Measurements from ENCODE around the gene MELK.

Gene MELK

DNA sequence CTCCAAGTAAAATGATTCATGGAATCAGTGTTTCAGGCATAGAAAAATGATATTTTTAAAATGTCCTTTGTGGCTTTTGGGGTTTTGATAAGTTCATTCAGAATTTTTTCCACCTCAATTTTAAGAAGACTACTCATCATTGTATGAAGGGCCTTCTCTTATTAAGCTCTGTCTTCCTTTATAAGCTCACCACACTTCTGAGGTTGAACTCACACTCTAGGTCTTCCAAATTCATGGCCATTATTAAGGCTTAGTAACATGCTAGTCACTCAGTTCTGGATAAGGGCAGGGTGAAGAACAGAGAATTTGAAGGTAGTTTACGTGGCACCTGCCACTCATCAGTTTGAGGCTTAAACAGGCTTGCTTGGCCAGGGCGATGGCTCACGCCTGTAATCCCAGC is 4.2 kb downstream of the MELK start:
- H3K4me3 ChIP-seq (ENCODE audit: low read depth, low read length), result no peak overlapping the region

DNA sequence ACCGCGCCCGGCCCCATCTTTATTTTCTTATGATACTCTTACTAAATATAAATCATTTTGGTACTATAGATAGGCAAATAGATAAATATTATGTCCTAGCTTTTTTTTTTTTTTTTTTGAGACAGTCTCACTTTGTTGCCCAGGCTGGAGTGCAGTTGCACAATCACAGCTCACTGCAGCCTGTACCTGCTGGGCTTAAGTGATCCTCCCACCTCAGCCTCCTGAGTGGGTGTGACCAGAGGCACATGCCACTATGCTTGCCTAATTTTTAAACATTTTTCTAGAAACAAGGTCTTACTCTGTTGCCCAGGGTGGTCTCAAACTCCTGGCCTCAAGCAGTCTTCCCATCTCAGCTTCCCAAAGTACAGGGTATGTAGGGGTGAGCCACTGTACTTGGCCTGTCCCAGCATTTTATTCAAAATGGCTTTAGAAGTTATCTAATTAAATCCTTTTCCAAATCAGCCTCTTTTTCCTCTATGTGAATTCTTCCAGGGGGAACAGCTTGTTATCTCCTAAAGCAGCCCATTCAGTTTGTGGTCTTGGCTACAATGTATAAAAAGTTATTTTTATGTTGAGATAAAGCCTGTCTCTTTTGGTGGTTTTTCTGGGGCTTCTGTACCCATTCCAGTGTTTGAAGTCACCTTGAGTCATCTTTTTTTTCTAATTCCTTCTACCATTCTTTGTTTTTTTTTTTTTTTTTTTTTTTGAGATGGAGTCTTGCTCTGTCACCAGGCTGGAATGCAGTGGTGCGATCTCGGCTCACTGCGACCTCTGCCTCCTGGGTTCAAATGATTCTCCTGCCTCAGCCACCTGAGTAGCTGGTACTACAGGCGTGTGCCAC is 12.1 kb downstream of the MELK start:
- no peak overlapping the region for H3K4me3 ChIP-seq (ENCODE audit: low read depth, low read length)

DNA sequence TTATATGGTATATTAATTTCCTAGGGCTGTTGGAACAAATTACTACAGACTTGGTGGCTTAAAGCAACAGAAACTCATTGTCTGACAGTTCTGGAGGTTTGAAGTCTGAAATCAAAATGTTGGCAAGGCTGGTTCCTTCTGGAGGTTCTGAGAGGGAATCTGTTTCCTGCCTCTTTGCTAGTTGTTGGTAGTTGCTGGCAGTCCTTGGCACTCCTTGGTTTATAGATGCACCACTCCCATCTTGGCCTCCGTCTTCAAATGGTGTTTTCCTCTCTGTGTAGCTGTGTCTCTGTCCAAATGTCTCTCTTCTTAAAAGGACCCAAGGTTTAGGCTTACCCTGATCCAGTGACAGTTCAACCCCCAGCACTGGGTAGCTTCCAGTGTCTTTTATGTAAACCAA is 17.5 kb downstream of the MELK start:
- H3K4me3 ChIP-seq (ENCODE audit: low read depth, low read length), result no peak overlapping the region

DNA sequence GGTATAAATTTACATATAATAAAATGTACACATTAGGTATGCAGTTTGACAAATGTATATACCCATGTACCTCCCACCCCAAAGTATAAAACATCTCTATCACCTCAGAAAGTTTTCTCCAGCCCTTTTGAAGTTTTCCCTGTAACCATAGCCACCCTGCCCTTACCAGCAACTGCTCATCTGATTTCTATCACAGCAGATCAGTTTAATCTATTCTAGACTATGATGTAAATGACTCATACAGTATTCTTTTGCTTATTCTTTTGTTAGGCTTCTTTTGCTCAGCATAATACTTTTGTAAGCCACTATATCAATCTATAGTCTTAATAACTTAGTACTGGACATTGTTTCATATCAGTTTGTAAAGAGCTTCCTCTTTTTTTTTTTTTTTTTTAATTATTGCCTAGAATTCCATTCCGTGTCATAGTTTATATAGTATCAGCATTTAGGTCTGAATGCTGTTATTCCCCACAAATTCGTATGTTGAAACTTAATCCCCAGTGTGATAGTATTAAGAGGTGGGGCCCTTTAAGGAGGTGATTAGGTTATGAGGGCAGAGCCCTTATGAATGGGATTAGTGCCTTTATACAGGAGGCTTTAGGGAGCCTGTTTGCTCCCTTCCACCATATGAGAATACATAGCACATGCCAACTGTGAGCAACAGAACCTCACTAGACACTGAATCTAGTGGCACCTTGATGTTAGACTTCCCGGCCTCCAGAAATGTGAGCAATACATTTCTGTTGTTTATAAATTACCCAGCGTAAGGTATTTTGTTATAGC is 20.3 kb downstream of the MELK start:
- no peak overlapping the region for H3K4me3 ChIP-seq (ENCODE audit: low read depth, low read length)

DNA sequence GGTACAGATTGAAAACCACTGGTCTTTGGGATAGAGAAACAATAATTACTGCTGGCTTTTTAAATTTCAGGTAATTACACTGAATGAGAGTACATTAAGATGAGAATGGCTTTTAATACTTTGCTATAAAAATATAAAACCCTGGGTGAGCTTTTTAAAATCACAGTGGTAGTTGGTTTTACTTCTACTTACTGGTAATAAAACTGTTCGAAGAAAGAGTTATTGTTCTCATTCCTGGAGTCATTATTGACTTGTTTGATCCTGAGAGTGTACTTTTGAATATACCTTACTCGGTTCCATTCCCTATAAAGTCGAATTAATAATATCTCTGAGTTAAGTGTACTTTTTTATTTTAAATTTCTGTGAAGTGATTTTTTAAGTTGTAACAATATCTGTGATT is 21.5 kb downstream of the MELK start:
- no peak overlapping the region for H3K4me3 ChIP-seq (ENCODE audit: low read depth, low read length)

DNA sequence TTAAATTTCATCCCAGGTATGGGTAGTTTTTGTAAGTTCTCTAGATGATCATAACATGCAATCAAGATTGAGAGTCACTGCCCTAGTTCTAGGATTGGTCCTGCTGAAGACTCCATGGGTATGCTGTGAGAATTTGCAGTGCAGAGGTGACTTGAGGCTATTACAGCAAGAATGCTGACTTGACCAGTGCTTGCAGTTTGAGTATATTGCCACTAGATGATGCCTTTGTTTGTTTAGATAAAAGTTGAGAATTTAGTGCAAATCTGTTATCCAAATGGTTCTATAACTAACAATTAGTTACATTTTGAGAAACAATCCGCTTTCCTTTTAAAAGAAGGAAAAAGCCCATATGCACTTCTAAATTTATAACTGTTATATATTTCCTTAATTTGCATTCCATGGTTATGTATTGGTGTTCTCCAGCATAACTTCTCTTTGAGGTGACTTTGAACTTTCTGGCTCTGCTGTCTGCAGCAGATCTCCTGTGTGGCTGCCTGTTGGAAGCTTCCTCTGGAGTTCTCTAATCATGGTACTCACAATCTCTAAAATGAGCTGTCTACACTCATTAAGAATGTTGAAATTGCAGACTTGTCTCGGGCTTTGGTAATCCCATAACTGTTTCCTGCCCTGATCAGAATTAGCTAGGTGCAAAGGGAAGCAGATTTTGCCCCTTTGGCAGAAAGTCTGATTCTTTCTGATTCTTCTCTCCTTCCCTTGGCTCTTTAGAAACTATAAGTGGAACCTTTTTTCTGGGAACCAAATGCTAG is 24.9 kb downstream of the MELK start:
- no peak overlapping the region for H3K4me3 ChIP-seq (ENCODE audit: low read depth, low read length)

DNA sequence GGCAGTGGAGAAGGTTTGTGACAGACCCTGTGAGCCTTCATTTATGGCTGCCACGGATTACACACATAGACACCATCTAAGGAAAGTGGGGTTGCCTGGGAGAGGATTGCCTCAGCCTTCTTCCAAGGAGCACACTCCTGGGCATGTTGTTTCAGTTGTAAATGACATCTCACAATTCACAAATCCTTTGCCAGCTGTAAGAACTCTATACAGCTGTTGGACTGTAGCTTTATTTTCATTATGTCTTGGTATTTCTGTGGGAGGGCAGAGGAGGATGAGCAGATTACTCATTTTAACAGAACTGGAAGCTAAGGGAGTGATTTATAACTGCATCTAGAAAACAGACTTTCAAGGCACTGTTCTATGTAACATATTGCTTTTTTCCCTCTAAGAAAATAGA is 25.6 kb downstream of the MELK start:
- no peak overlapping the region for H3K4me3 ChIP-seq (ENCODE audit: low read depth, low read length)

DNA sequence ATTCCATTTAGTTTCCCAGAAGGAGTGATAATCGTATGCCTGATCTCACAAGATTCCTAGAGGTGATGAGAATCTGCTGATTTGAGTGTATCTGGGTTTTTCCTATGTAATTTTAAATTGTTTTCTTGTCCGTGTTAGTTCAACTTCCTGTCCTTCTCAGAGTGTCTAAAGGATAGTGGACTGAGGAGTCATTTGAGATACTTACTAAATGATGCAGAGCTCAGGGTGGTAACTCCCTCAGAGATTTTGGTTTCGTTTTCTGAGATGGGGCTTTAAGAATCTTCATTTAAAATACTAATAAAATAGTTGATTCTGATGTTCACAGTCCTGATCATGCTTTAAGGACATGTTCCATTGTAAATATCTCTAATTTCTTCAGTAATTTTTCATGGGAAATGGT is 30.3 kb downstream of the MELK start:
- no peak overlapping the region for H3K4me3 ChIP-seq (ENCODE audit: low read depth, low read length)

DNA sequence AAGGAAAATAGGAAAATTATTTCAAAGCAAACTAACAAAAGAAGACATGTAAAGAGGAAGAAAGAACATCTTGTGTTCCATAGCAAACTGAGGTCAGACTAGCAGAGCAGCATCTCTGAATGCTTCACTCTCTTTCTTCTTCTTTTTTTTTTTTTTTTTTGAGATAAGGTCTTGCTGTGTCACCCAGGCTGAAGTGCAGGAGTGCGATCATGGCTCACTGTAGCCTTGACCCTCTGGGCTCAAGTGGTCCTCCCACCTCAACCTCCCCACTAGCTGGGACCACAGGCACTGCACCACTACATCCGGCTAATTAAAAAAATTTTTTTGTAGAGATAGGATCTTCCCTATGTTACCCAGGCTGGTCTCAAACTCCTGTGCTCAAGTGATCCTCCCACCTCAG is 36.6 kb downstream of the MELK start:
- no peak overlapping the region for H3K4me3 ChIP-seq (ENCODE audit: low read depth, low read length)

DNA sequence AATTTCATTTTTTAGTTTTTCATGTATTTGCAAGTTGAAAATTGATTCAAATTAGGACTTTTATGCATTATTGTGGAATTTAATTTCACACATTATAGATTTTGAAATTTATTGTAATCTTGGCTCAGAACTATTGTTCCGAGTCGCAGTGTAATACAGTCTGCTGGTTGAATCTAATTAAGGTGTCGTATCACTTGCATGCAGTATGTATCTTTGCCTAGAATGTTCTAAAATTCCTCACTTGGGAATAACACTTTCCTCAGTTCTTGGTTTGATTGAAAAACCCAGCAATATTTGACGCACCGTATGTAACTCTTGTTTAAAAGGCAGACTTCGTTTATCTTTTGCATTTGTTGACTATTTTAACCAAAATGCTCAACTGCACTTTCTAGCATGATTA is 49.4 kb downstream of the MELK start:
- no peak overlapping the region for H3K4me3 ChIP-seq (ENCODE audit: low read depth, low read length)

DNA sequence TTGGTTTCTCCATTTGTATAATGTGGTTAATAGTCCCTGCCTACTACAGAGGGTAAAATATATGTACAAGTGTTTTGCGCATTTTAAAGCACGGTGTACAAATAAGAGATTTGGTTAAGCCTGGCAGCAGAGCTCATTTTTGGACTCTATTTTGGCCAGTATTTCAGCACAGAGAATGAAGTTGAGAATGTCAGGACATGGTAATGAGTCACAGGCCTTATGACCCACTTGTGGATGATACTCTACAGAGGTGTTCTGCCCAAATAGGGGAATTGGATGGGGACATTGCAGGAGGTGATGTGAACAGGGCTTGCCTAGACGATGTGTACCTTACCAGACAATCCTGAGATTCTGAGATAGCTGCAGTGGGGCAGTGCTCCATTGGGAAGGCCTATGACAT is 50.6 kb downstream of the MELK start:
- H3K4me3 ChIP-seq (ENCODE audit: low read depth, low read length), result no peak overlapping the region

DNA sequence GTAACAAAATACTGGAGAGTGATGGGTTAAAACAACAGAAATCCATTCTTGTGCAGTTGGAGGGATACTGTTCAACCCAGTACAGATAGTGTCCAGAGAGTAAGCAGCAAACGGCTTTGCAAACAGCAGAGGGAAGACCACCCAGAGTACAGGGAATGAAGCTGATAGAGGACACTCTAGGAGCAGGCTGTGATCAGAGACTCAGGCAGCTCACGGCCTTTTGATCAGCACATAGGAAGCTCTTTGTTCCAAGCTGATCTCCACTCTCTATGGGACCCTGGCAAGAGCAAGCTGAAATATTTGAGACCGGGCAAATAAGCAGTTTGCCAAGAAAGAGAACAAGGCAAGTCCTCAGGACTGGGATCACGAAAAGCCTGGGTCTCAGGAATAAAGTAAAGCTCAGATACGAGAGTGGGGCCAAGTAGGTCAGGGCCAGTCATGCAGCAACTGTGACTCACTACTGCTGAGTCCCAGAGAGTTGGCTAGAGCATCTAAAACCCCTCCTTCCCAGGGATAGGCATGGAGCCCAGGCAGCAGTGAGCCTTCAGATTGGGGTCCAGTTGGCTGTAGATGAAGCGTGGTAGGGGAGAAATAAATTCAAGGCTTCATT is 52.4 kb downstream of the MELK start:
- no peak overlapping the region for H3K4me3 ChIP-seq (ENCODE audit: low read depth, low read length)

DNA sequence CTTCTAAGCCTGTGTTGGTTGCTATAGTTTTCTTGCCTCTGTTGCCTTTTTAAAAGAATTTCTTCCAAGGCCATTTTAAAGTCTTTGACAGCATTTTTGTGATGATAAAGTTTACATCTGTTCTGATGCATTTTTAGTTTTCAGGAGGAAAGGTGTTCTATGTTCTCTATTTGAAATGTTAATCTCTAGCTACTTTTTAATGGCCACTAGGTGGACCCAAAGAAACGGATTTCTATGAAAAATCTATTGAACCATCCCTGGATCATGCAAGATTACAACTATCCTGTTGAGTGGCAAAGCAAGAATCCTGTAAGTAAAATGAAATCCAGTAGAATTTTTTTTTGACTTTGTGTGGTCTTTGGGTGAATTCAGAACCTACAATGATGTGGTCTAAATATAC is 60.2 kb downstream of the MELK start:
- no peak overlapping the region for H3K4me3 ChIP-seq (ENCODE audit: low read depth, low read length)

DNA sequence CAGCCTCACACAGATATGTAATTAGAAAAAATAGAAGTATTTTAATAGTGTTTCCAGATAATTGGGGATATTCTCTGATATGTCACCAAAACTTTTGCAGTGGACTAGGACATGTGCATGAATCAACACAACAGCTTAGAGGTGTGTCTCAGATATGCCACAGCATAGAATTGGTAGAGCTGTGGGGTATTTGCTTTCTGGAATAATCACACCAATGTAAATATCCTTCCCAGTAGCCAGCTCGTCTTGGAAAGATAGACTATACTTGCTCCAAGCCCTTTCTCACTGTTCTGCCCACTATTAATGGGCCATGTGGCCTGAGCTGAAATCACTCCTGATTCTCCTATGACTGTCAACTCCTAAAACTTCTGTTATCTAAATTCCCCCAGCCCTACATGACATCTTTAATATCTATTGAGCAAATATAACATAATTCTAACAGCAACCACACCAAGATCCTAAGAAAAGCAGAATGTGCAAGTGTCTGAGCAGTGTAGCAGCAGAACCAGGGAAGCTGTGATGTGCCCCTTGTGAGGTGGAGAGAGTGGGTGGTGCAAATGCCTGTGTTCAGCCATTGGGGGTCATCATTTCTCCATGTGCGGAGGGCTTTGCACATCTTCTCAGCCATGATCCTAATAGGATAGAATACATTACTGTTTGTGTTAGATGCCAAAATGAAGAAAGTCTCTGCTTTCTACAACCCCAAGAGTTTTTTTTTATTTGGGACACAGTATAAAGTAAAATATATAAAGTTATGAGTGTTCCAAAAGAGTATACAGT is 65.0 kb downstream of the MELK start:
- no peak overlapping the region for H3K4me3 ChIP-seq (ENCODE audit: low read depth, low read length)

DNA sequence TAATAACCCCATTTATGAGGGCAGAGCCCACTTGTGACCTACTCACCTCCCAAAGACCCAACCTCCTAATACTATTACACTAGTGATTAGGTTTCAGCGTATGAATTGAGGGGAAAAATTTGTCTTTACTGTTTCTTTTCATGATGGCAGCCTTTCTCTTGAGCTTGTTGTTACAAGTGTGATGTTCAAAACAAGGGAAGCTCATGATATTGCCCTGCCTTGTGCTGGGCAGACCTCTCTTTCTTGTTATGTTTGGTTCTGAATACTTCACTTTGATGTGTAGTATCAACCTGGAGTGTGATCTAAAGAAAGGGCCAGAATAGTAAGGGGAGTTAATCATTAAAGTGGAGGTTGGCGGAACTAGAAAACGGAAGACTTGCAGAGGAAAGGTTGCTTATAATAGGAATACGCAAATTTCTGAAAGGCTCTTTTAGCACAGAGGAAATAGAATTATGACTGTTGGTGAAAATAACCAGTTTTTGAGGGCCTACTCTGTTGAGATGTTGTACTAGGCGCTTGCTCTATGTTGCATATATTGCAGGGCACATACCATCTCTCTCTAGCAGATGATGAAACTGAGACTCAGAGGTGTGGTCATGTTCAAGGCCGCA is 68.2 kb downstream of the MELK start:
- H3K4me3 ChIP-seq (ENCODE audit: low read depth, low read length), result no peak overlapping the region

DNA sequence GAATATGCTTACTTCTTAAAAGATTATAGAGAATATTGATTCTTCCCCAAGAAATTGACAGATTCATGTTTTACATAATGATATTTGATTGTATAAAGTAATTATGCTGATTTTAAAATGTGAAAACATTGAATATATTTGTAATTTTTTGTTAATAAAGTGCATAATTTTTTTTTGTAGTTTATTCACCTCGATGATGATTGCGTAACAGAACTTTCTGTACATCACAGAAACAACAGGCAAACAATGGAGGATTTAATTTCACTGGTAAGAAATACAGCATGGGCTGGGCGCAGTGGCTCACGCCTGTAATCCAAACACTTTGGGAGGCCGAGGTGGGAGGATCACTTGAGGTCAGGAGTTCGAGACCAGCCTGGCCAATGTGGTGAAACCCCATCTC is 70.1 kb downstream of the MELK start:
- no peak overlapping the region for H3K4me3 ChIP-seq (ENCODE audit: low read depth, low read length)

DNA sequence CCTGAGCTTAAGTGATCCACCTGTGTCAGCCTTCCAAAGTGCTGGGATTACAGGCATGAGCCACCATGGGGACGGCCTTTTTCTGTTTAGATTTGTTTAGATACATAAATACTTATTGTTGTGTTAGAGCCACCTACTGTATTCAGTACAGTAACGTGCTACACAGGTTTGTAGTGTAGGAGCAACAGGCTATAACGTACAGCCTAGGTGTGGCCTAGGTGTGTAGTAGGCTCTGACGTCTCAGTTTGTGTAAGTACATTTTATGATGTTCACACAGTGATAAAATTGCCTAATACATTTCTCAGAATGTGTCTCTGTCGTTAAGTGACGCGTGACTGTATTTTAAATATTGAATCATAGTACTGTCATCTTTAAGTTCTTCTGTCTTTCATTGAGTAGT is 84.1 kb downstream of the MELK start:
- no peak overlapping the region for H3K4me3 ChIP-seq (ENCODE audit: low read depth, low read length)

DNA sequence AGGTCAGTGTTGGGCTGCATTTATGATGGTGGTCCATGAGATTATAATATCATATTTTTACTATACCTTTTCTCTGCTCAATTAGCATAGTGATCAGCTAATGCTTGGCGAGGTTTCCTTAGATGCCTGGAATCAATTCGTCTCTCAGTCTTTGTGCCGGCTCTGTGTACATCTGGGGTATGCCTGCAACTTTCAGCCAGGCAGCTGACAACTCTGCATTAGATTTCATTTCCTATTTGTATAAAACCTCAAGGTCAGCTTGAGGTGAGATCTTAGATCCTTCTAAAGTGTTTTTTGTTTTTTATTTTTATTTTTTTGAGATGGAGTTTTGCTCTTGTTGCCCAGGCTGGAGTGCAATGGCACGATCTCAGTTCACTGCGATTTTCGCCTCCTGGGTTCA is 86.8 kb downstream of the MELK start:
- H3K4me3 ChIP-seq (ENCODE audit: low read depth, low read length), result no peak overlapping the region

DNA sequence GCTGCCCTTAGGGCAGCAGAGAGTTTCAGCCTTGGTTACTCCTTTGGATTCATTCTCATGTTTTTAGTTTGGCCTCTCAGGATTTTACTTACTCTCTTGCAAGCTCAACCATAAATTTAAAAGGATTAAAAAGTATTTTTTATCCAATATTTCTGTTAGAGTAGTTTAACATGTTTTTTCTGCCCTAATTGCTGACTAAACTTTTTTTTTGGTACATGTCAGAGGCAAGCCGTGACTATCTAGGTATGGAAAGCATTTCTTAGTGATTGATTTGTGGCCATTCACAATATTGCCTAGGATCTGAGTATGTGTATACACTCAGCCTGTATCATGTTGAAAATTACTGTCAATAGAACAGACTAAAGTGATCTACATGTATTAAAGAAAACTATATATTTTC is 92.1 kb downstream of the MELK start:
- H3K4me3 ChIP-seq (ENCODE audit: low read depth, low read length), result no peak overlapping the region

DNA sequence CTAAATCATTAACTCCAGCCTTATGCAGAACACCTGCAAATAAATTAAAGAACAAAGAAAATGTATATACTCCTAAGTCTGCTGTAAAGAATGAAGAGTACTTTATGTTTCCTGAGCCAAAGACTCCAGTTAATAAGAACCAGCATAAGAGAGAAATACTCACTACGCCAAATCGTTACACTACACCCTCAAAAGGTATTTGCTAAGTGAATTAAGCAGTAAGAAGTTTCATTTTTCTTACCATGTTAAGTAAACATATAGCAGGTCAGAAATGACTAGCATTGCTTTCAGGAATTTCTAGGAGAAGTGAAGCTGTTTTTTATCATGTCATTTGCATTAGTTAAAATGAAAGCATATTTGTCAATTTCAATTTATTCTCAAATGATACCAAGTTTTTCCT is 92.7 kb downstream of the MELK start:
- H3K4me3 ChIP-seq (ENCODE audit: low read depth, low read length), result no peak overlapping the region
